SK-MEL-5 (cell line): Measurements from ENCODE around the gene ASPSCR1. TPM values are rescaled to one million over a fixed set of nuclear protein-coding genes. Genes with fewer than 3 reads are reported as not detected.

Experiments used
- DNase-seq: peaks from one replicate; pipeline ENCODE4 v3.0.0-alpha.2; 2016; ENCODE audit warnings: low read depth, low spot score
- in situ Hi-C: cut with HindIII; loops from 2 replicates; pipeline ENCODE4 v1.10.0; 2016; ENCODE audit warnings: low sequenced_read_pairs, high pct_unique_total_duplicates, low pct_unique_long_range_greater_than_20kb
- total RNA-seq: library from RNA; depleted of rRNA; stranded (reverse); fragments of >200 nt; shearing (Covaris generic); gene quantifications from 2 replicates; pipeline ENCODE4 v1.2.3, GENCODE V29; 2014

ASPSCR1 gene
- total RNA-seq, 1 experiment from 2014 or later: 80.5 TPM

GRCh38 chr17:82050761-82051641, 73.6 kb downstream of the ASPSCR1 start:
- in situ Hi-C loops: loop anchor here (10.0 kb wide), 1 partner anchor 154 kb away; no protein-coding TSS in a partner anchor
- DNase-seq: no peak

GRCh38 chr17:82051776-82052637, 74.6 kb downstream of the ASPSCR1 start, which contains the start of the genes GPS1 and RFNG:
Gene GPS1 (plus strand): TSS chr17:82051898. CDS start chr17:82051932, 34 bp downstream.
Gene RFNG (minus strand): TSS chr17:82051811. CDS start chr17:82051766, 45 bp downstream.
- peak; percentile 74 for DNase-seq

GRCh38 chr17:82052638-82053059, 75.2 kb downstream of the ASPSCR1 start:
- no peak for DNase-seq
- in situ Hi-C loops: loop anchor here (10.0 kb wide), 1 partner anchor 152 kb away; no protein-coding TSS in a partner anchor

More at GRCh38 chr17:82051776-82052637, 74.6 kb downstream of the ASPSCR1 start, which contains the start of the genes GPS1 and RFNG:
- in situ Hi-C loops: loop anchor here (10.0 kb wide), 1 partner anchor 153 kb away; no protein-coding TSS in a partner anchor

- in situ Hi-C loops: loop anchor here (10.0 kb wide), 1 partner anchor 152 kb away; no protein-coding TSS in a partner anchor
- DNase-seq: no peak
Measured at GRCh38 chr17:82053130-82053529, 75.7 kb downstream of the ASPSCR1 start.

- in situ Hi-C loops: loop anchor here (10.0 kb wide), 1 partner anchor 151 kb away; no protein-coding TSS in a partner anchor
- DNase-seq: no peak
Measured at GRCh38 chr17:82053556-82054263, 76.3 kb downstream of the ASPSCR1 start.

- in situ Hi-C loops: loop anchor here (10.0 kb wide), 1 partner anchor 150 kb away; no protein-coding TSS in a partner anchor
- DNase-seq: no peak
Measured at GRCh38 chr17:82054351-82055022, 77.1 kb downstream of the ASPSCR1 start.

- in situ Hi-C loops: loop anchor here (10.0 kb wide), 1 partner anchor 150 kb away; no protein-coding TSS in a partner anchor
- DNase-seq: no peak
Measured at GRCh38 chr17:82055023-82055964, 77.9 kb downstream of the ASPSCR1 start.

GRCh38 chr17:82055965-82056728, 78.7 kb downstream of the ASPSCR1 start:
- no peak for DNase-seq
- in situ Hi-C loops: loop anchor here (10.0 kb wide), 1 partner anchor 149 kb away; no protein-coding TSS in a partner anchor

- in situ Hi-C loops: loop anchor here (10.0 kb wide), 1 partner anchor 148 kb away; no protein-coding TSS in a partner anchor
- DNase-seq: no peak
Measured at GRCh38 chr17:82056729-82057621, 79.5 kb downstream of the ASPSCR1 start.

- in situ Hi-C loops: loop anchor here (10.0 kb wide), 1 partner anchor 146 kb away; no protein-coding TSS in a partner anchor
- no peak for DNase-seq
Measured at GRCh38 chr17:82058230-82058854, 80.9 kb downstream of the ASPSCR1 start.

GRCh38 chr17:82058855-82059249, 81.4 kb downstream of the ASPSCR1 start:
- DNase-seq: no peak
- in situ Hi-C loops: loop anchor here (10.0 kb wide), 1 partner anchor 146 kb away; no protein-coding TSS in a partner anchor

GRCh38 chr17:82059272-82060000, 82.0 kb downstream of the ASPSCR1 start:
- DNase-seq: no peak
- in situ Hi-C loops: loop anchor here (10.0 kb wide), 1 partner anchor 145 kb away; no protein-coding TSS in a partner anchor

- no peak for DNase-seq
- in situ Hi-C loops: no loop called here
Measured at GRCh38 chr17:82060001-82060380, 82.6 kb downstream of the ASPSCR1 start.
